GM12801 (cell line): ENCODE measurements around the gene GFY.

Experiments used
- TF ChIP-seq, protein P1 (sequence below): IDR thresholded peaks from one replicate; pipeline ENCODE4 v1.5.1; 2011; ENCODE audit warnings: control low read depth; ENCODE audit not compliant: insufficient read length; ENCODE audit errors: extremely low read depth

GFY gene

GRCh38 chr19:49418511-49418910 is 6.7 kb upstream of the GFY start:
- TF ChIP-seq, protein P1, sequence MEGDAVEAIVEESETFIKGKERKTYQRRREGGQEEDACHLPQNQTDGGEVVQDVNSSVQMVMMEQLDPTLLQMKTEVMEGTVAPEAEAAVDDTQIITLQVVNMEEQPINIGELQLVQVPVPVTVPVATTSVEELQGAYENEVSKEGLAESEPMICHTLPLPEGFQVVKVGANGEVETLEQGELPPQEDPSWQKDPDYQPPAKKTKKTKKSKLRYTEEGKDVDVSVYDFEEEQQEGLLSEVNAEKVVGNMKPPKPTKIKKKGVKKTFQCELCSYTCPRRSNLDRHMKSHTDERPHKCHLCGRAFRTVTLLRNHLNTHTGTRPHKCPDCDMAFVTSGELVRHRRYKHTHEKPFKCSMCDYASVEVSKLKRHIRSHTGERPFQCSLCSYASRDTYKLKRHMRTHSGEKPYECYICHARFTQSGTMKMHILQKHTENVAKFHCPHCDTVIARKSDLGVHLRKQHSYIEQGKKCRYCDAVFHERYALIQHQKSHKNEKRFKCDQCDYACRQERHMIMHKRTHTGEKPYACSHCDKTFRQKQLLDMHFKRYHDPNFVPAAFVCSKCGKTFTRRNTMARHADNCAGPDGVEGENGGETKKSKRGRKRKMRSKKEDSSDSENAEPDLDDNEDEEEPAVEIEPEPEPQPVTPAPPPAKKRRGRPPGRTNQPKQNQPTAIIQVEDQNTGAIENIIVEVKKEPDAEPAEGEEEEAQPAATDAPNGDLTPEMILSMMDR: no peak

DNA sequence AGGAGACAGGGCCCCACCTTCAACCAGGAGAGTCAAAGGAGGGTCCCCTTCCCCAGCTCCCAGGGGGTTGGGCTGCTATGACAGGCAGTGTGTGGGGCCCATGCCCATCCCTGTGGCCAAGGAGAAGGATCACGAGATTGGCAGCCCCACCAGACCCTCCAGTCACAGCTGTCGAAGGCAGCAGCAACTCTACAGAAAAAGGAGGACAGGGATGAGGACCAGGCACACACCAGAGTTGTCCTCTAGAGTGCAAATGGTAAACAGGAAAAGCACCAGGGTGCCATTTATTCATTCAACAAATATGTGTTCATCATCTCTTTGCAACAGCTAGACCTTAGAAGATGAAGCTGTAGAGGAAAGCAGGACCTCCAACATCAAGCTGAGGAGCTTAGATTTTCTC is 6.0 kb upstream of the GFY start:
- TF ChIP-seq, protein P1: no peak

GRCh38 chr19:49420227-49420626 is 5.0 kb upstream of the GFY start:
- TF ChIP-seq, protein P1: no peak

GRCh38 chr19:49421039-49421877 is 3.9 kb upstream of the GFY start:
- TF ChIP-seq, protein P1: no peak

- TF ChIP-seq, protein P1: no peak
Observed at GRCh38 chr19:49421878-49422202, 3.3 kb upstream of the GFY start.

DNA sequence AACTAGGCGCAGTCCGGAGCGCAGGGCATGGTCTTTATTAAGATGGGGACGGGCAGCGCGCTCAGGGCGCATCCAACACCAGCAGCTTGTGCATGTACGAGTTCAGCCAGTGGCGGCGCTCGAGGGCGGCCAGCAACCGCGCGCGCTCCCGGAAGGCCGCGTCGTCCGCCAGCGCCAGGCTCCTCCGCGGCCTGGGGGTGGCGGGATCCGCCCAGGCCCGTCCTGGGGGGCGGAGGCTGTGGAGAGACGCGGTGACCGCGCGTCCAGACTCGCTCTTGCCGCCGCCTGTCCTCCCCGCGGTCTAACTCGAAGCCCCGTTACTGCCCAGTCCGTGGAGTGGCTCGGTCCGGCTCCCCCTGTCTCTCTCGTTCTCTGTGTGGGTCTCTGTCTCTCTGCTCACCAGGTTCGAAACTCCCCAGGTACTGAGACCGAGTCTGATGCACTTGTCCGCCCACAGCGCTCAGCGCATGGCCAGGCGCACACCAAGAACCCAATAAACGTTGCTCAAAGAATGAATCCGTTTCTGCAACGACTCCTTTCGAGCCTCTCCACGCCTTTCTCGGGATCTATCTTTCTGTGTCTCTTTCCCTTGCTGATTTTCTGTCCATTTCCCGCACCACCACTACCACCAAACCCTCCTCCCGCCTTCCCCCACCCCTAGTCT is 2.6 kb upstream of the GFY start:
- TF ChIP-seq, protein P1: no peak

GRCh38 chr19:49423071-49423984 is 1.9 kb upstream of the GFY start, which contains the start of gene PTH2:
Gene PTH2, minus strand, starts transcription at chr19:49423441. Its CDS starts 102 bp downstream, at chr19:49423339.
- TF ChIP-seq, protein P1: no peak
